Rectal smooth muscle tissue (tissue), 1 donor: Measurements from ENCODE around the gene SPEN.
"Not testable (repeated sequence)": the region's sequence is repeated elsewhere in the genome, so short reads cannot be mapped to it uniquely, and the experiment has no call there.

Source experiments
- H3K27ac ChIP-seq: one replicate; pipeline ENCODE4 v1.7.0; 2013; ENCODE audit warnings: low read depth, low read length, inconsistent platforms
- H3K27me3 ChIP-seq: one replicate; pipeline ENCODE4 v1.7.0; 2013; ENCODE audit warnings: low read length; ENCODE audit not compliant: control insufficient read depth, insufficient read depth
- H3K36me3 ChIP-seq: one replicate; pipeline ENCODE4 v1.7.0; 2013; ENCODE audit warnings: low read length; ENCODE audit not compliant: control insufficient read depth, insufficient read depth
- H3K4me1 ChIP-seq: one replicate; pipeline ENCODE4 v1.7.0; 2013; ENCODE audit warnings: low read length; ENCODE audit not compliant: control insufficient read depth, insufficient read depth
- H3K4me3 ChIP-seq: one replicate; pipeline ENCODE4 v1.7.0; 2013; ENCODE audit warnings: low read length
- H3K9ac ChIP-seq: one replicate; pipeline ENCODE4 v1.7.0; 2013; ENCODE audit warnings: low read length

The SPEN gene

GRCh38 chr1:15923241-15923640, 75.7 kb downstream of the SPEN start:
- no peak overlapping the region for H3K27ac ChIP-seq

DNA sequence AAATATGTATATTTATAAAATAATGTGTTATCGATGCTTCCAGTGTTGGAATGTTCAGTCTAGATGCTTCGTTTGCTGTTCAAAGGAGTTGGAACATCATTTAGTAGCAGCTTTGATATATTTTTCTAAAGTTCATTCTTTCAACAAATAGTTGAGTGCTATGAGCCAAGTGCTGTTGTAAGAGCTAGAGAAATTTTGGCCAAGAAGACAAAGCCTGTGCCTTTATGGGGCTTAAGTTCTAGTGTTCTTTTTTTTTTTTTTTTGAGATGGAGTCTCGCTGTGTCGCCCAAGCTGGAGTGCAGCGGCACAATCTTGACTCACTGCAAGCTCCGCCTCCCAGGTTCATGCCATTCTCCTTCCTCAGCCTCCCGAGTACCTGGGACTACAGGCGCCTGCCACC, 78.9 kb downstream of the SPEN start:
- not testable (repeated sequence) for H3K4me3 ChIP-seq, H3K27me3 ChIP-seq, H3K4me1 ChIP-seq, H3K27ac ChIP-seq, H3K9ac ChIP-seq
- H3K36me3 ChIP-seq = peaks cover 32% of the 10 kb centered on the region

More at GRCh38 chr1:15923241-15923640, 75.7 kb downstream of the SPEN start:
- H3K4me1 ChIP-seq = no peaks in the 10 kb centered on the region
- H3K9ac ChIP-seq = no peak overlapping the region
- H3K27me3 ChIP-seq = no peaks in the 10 kb centered on the region
- H3K4me3 ChIP-seq = no peak overlapping the region
- H3K36me3 ChIP-seq = peaks cover 19% of the 10 kb centered on the region

DNA sequence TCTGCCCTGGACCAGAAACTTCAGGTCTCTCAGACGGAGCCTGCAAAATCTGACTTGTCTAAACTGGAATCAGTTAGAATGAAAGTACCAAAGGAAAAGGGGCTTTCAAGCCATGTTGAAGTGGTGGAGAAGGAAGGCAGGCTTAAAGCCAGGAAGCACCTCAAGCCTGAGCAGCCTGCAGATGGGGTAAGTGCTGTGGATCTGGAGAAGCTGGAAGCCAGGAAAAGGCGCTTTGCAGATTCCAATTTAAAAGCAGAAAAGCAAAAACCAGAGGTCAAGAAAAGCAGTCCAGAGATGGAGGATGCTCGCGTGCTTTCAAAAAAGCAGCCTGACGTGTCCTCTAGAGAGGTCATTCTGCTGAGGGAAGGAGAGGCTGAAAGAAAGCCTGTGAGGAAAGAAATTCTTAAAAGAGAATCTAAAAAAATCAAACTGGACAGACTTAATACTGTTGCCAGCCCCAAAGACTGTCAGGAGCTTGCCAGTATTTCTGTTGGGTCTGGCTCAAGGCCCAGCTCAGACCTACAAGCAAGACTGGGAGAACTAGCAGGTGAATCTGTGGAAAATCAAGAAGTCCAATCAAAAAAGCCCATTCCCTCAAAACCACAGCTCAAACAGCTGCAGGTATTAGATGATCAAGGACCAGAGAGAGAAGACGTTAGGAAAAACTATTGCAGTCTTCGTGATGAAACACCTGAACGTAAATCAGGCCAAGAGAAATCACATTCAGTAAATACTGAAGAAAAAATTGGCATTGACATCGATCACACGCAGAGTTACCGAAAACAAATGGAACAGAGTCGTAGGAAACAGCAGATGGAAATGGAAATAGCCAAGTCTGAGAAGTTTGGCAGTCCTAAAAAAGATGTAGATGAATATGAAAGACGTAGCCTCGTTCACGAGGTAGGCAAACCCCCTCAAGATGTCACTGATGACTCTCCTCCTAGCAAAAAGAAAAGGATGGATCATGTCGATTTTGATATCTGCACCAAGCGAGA, 81.8 kb downstream of the SPEN start:
- H3K4me1 ChIP-seq = no peaks in the 10 kb centered on the region
- H3K4me3 ChIP-seq = no peak overlapping the region
- no peak overlapping the region for H3K27ac ChIP-seq
- no peaks in the 10 kb centered on the region for H3K27me3 ChIP-seq
- peaks cover 46% of the 10 kb centered on the region for H3K36me3 ChIP-seq
- H3K9ac ChIP-seq = no peak overlapping the region

DNA sequence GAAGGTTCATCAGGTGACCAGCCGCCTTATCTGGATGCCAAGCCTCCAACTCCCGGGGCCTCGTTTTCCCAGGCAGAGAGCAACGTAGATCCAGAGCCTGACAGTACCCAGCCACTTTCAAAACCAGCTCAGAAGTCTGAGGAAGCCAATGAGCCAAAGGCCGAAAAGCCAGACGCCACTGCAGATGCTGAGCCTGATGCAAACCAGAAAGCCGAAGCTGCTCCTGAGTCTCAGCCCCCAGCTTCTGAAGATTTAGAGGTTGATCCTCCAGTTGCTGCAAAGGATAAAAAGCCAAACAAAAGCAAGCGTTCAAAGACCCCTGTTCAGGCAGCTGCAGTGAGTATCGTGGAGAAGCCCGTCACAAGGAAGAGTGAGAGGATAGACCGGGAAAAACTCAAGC, 83.9 kb downstream of the SPEN start:
- Histone ChIP-seq H3K4me1 (no peaks in the 10 kb centered on the region), H3K27ac (no peak overlapping the region), H3K9ac (no peak overlapping the region), H3K36me3 (peaks cover 56% of the 10 kb centered on the region), H3K27me3 (no peaks in the 10 kb centered on the region), H3K4me3 (no peak overlapping the region)

DNA sequence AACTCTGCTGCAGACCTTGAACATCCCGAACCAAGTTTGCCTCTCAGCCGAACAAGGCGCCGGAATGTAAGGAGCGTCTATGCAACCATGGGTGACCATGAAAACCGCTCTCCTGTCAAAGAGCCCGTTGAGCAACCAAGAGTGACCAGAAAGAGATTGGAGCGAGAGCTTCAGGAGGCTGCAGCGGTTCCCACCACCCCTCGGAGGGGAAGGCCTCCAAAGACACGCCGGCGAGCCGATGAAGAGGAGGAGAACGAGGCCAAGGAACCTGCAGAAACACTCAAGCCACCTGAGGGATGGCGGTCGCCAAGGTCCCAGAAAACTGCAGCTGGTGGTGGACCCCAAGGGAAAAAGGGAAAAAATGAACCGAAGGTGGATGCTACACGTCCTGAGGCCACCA, 84.4 kb downstream of the SPEN start:
- no peaks in the 10 kb centered on the region for H3K27me3 ChIP-seq
- no peaks in the 10 kb centered on the region for H3K4me1 ChIP-seq
- no peak overlapping the region for H3K27ac ChIP-seq
- peaks cover 56% of the 10 kb centered on the region for H3K36me3 ChIP-seq
- no peak overlapping the region for H3K9ac ChIP-seq
- H3K4me3 ChIP-seq = no peak overlapping the region

DNA sequence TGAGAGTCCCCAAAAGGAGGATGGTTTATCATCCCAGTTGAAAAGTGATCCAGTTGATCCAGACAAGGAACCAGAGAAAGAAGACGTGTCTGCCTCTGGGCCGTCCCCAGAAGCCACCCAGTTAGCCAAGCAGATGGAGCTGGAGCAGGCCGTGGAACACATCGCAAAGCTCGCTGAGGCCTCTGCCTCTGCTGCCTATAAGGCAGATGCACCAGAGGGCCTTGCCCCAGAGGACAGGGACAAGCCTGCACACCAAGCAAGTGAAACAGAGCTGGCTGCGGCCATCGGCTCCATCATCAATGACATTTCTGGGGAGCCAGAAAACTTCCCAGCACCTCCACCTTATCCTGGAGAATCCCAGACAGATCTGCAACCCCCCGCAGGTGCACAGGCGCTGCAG, 85.1 kb downstream of the SPEN start:
- H3K4me3 ChIP-seq = no peak overlapping the region
- no peak overlapping the region for H3K27ac ChIP-seq
- no peak overlapping the region for H3K9ac ChIP-seq
- H3K27me3 ChIP-seq = no peaks in the 10 kb centered on the region
- H3K36me3 ChIP-seq = peaks cover 63% of the 10 kb centered on the region
- no peaks in the 10 kb centered on the region for H3K4me1 ChIP-seq

- no peaks in the 10 kb centered on the region for H3K27me3 ChIP-seq
- H3K4me1 ChIP-seq = no peaks in the 10 kb centered on the region
- no peak overlapping the region for H3K4me3 ChIP-seq
- H3K36me3 ChIP-seq = peaks cover 59% of the 10 kb centered on the region
- H3K9ac ChIP-seq = no peak overlapping the region
- H3K27ac ChIP-seq = no peak overlapping the region
Observed at GRCh38 chr1:15933684-15934083, 86.2 kb downstream of the SPEN start.

GRCh38 chr1:15934211-15935055, 86.9 kb downstream of the SPEN start:
- peaks cover 57% of the 10 kb centered on the region for H3K36me3 ChIP-seq

DNA sequence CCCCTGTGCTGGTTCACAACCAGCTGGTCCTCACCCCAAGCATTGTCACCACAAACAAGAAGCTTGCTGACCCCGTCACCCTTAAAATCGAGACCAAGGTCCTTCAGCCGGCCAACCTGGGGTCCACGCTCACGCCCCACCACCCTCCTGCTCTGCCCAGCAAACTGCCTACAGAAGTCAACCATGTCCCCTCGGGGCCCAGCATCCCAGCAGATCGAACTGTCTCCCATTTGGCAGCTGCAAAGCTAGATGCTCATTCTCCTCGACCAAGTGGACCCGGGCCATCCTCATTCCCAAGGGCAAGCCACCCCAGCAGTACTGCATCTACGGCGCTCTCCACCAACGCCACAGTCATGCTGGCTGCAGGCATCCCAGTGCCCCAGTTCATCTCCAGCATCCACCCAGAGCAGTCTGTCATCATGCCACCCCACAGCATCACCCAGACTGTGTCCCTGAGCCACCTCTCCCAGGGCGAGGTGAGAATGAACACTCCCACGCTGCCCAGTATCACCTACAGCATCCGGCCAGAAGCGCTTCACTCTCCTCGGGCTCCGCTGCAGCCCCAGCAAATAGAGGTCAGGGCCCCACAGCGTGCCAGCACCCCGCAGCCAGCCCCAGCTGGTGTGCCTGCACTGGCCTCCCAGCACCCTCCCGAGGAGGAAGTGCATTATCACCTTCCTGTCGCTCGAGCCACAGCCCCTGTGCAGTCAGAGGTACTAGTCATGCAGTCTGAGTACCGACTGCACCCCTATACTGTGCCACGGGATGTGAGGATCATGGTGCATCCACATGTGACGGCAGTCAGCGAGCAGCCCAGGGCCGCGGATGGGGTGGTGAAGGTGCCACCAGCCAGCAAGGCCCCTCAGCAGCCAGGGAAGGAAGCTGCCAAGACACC, 87.8 kb downstream of the SPEN start:
- Histone ChIP-seq H3K27ac (no peak overlapping the region), H3K4me3 (no peak overlapping the region), H3K27me3 (no peaks in the 10 kb centered on the region), H3K4me1 (no peaks in the 10 kb centered on the region), H3K36me3 (peaks cover 51% of the 10 kb centered on the region), H3K9ac (no peak overlapping the region)

More at GRCh38 chr1:15934211-15935055, 86.9 kb downstream of the SPEN start:
- Histone ChIP-seq H3K27ac (no peak overlapping the region), H3K9ac (no peak overlapping the region), H3K4me1 (no peaks in the 10 kb centered on the region), H3K27me3 (no peaks in the 10 kb centered on the region), H3K4me3 (no peak overlapping the region)

DNA sequence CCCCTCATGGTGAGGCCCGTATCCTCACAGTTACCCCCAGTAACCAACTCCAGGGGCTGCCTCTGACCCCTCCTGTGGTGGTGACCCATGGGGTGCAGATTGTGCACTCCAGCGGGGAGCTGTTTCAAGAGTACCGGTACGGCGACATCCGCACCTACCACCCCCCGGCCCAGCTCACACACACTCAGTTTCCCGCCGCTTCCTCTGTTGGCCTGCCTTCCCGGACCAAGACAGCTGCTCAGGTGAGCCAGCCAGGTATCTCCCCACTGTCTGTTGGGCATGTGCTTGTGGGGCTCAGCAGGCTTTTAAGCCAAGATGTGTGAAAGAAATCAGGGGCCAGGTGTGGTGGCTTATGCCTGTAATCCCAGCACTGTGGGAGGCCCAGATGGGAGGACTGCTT, 88.5 kb downstream of the SPEN start:
- no peak overlapping the region for H3K4me3 ChIP-seq
- no peak overlapping the region for H3K27ac ChIP-seq
- H3K36me3 ChIP-seq = peaks cover 50% of the 10 kb centered on the region
- no peaks in the 10 kb centered on the region for H3K27me3 ChIP-seq
- H3K4me1 ChIP-seq = no peaks in the 10 kb centered on the region
- no peak overlapping the region for H3K9ac ChIP-seq

GRCh38 chr1:15937146-15937545, 89.6 kb downstream of the SPEN start:
- no peak overlapping the region for H3K9ac ChIP-seq
- H3K4me1 ChIP-seq = no peaks in the 10 kb centered on the region
- no peak overlapping the region for H3K4me3 ChIP-seq
- H3K27ac ChIP-seq = no peak overlapping the region
- H3K36me3 ChIP-seq = peaks cover 54% of the 10 kb centered on the region
- no peaks in the 10 kb centered on the region for H3K27me3 ChIP-seq
